HuH-7 (cell line): Measurements from ENCODE around the gene TMEM135.
"Not testable (repeated sequence)": the region's sequence is repeated elsewhere in the genome, so short reads cannot be mapped to it uniquely, and the experiment has no call there.

Experiments used
- DNase-seq: peaks from one replicate; pipeline ENCODE4 v3.0.0; 2011; ENCODE audit warnings: low spot score

The TMEM135 gene

GRCh38 chr11:87258171-87258833, 220.6 kb downstream of the TMEM135 start:
- DNase-seq, result no peak

GRCh38 chr11:87259736-87260135, 222.0 kb downstream of the TMEM135 start:
- DNase-seq, result no peak

- no peak for DNase-seq
Observed at GRCh38 chr11:87260811-87261210, 223.1 kb downstream of the TMEM135 start.

GRCh38 chr11:87263264-87263838, 225.6 kb downstream of the TMEM135 start:
- no peak for DNase-seq

- no peak for DNase-seq
Observed at GRCh38 chr11:87263979-87264378, 226.2 kb downstream of the TMEM135 start.

GRCh38 chr11:87265132-87265531, 227.4 kb downstream of the TMEM135 start:
- no peak for DNase-seq

- DNase-seq, result no peak
Observed at GRCh38 chr11:87265979-87266378, 228.2 kb downstream of the TMEM135 start.

- DNase-seq, result no peak
Observed at GRCh38 chr11:87266751-87267150, 229.0 kb downstream of the TMEM135 start.

GRCh38 chr11:87271951-87272350, 234.2 kb downstream of the TMEM135 start:
- DNase-seq, result not testable (repeated sequence)

GRCh38 chr11:87275176-87275575, 237.4 kb downstream of the TMEM135 start:
- no peak for DNase-seq

- DNase-seq, result peak; percentile 19
Observed at GRCh38 chr11:87280143-87280542, 242.4 kb downstream of the TMEM135 start.

- peak; percentile 11 for DNase-seq
Observed at GRCh38 chr11:87281496-87281895, 243.8 kb downstream of the TMEM135 start.

GRCh38 chr11:87284306-87284705, 246.6 kb downstream of the TMEM135 start:
- DNase-seq, result no peak

- not testable (repeated sequence) for DNase-seq
Observed at GRCh38 chr11:87285674-87286073, 247.9 kb downstream of the TMEM135 start.

GRCh38 chr11:87286338-87286737, 248.6 kb downstream of the TMEM135 start:
- no peak for DNase-seq

GRCh38 chr11:87290304-87290922, 252.7 kb downstream of the TMEM135 start:
- DNase-seq, result peak; percentile 31

GRCh38 chr11:87292598-87292997, 254.9 kb downstream of the TMEM135 start:
- DNase-seq, result no peak

- no peak for DNase-seq
Observed at GRCh38 chr11:87295237-87295636, 257.5 kb downstream of the TMEM135 start.

- no peak for DNase-seq
Observed at GRCh38 chr11:87296627-87297026, 258.9 kb downstream of the TMEM135 start.

- DNase-seq, result no peak
Observed at GRCh38 chr11:87298155-87298554, 260.4 kb downstream of the TMEM135 start.

- no peak for DNase-seq
Observed at GRCh38 chr11:87299041-87299481, 261.3 kb downstream of the TMEM135 start.

GRCh38 chr11:87300640-87301380, 263.1 kb downstream of the TMEM135 start:
- DNase-seq, result no peak
